ENCODE results near the gene SLC38A3. TPM values are rescaled to one million over a fixed set of nuclear protein-coding genes. Genes with fewer than 3 reads are reported as not detected.

SLC38A3 gene
- total RNA-seq, 5 donors from 2014 or later (not counting 1 experiment from before 2014, with no cell fraction given), result 0.29 to 0.98 (median 0.44) TPM; not detected in 1

GRCh38 chr3:50173685-50174516 lies 31.2 kb upstream of the SLC38A3 start:
- no peak overlapping the region for H3K27ac ChIP-seq (ENCODE audit: low read length)
- Mint-ChIP-seq H3K27ac (peak overlapping the region in 1 of 2 donors; percentile 61), H3K4me3 (no peak overlapping the region), H3K36me3 (no peaks in the 10 kb centered on the region), H3K4me1 (peaks cover 0 to 5% (median 3%) of the 10 kb centered on the region in 3 donors), H3K27me3 (no peaks in the 10 kb centered on the region), H3K9me3 (no peaks in the 10 kb centered on the region)
- no peaks in the 10 kb centered on the region for H3K36me3 ChIP-seq (ENCODE audit: control insufficient read depth in 2 of 2, extremely low read depth in 1 of 2, insufficient read depth in 1 of 2, low read length in 1 of 2)
- peaks cover 0 to 39% of the 10 kb centered on the region in 2 experiments for H3K27me3 ChIP-seq (replicated peaks in 1 of 2; ENCODE audit: control insufficient read depth in 2 of 2, extremely low read depth in 1 of 2, insufficient read depth in 2 of 2, low read length in 1 of 2)
- ATAC-seq (replicated peaks in 1 of 4), result no peak
- POLR2A ChIA-PET, result no interaction called here
- CTCF ChIA-PET, result no interaction called here
- H3K4me3 ChIP-seq (ENCODE audit: control insufficient read depth in 1 of 2, extremely low read depth in 1 of 2, low read length in 1 of 2), result no peak overlapping the region
- 75% methylated on average over 24 of the region's 29 CpGs for WGBS (ENCODE audit: insufficient coverage)
- DNase-seq, result no peak
- no peaks in the 10 kb centered on the region for H3K9me3 ChIP-seq
- peaks cover 0 to 2% of the 10 kb centered on the region in 2 experiments for H3K4me1 ChIP-seq (ENCODE audit: control insufficient read depth in 1 of 2, extremely low read depth in 1 of 2, insufficient read depth in 2 of 2, low read length in 2 of 2)

GRCh38 chr3:50174517-50174895 lies 30.6 kb upstream of the SLC38A3 start:
- peaks cover 0 to 5% (median 3%) of the 10 kb centered on the region in 3 donors for H3K4me1 Mint-ChIP-seq
- Histone ChIP-seq H3K9me3 (no peaks in the 10 kb centered on the region), H3K36me3 (ENCODE audit: control insufficient read depth in 2 of 2, extremely low read depth in 1 of 2, insufficient read depth in 1 of 2, low read length in 1 of 2) (no peaks in the 10 kb centered on the region), H3K4me3 (ENCODE audit: control insufficient read depth in 1 of 2, extremely low read depth in 1 of 2, low read length in 1 of 2) (no peak overlapping the region), H3K27ac (ENCODE audit: low read length) (no peak overlapping the region), H3K4me1 (ENCODE audit: control insufficient read depth in 1 of 2, extremely low read depth in 1 of 2, insufficient read depth in 2 of 2, low read length in 2 of 2) (peaks cover 0 to 2% of the 10 kb centered on the region in 2 experiments), H3K27me3 (replicated peaks in 1 of 2; ENCODE audit: control insufficient read depth in 2 of 2, extremely low read depth in 1 of 2, insufficient read depth in 2 of 2, low read length in 1 of 2) (peaks cover 0 to 33% of the 10 kb centered on the region in 2 experiments)
- CTCF ChIA-PET, result no interaction called here
- H3K9me3 Mint-ChIP-seq, result no peaks in the 10 kb centered on the region
- no peaks in the 10 kb centered on the region for H3K36me3 Mint-ChIP-seq
- ATAC-seq (replicated peaks in 1 of 4), result no peak
- no peak for DNase-seq
- H3K4me3 Mint-ChIP-seq, result no peak overlapping the region
- H3K27me3 Mint-ChIP-seq, result no peaks in the 10 kb centered on the region
- POLR2A ChIA-PET, result no interaction called here
- H3K27ac Mint-ChIP-seq, result no peak overlapping the region
- 81% methylated on average over 6 of the region's 7 CpGs for WGBS (ENCODE audit: insufficient coverage)

GRCh38 chr3:50174947-50175524 lies 30.0 kb upstream of the SLC38A3 start:
- no peak for ATAC-seq (replicated peaks in 1 of 4)
- Histone ChIP-seq H3K27ac (ENCODE audit: low read length) (no peak overlapping the region), H3K4me3 (ENCODE audit: control insufficient read depth in 1 of 2, extremely low read depth in 1 of 2, low read length in 1 of 2) (no peak overlapping the region), H3K27me3 (replicated peaks in 1 of 2; ENCODE audit: control insufficient read depth in 2 of 2, extremely low read depth in 1 of 2, insufficient read depth in 2 of 2, low read length in 1 of 2) (peaks cover 0 to 31% of the 10 kb centered on the region in 2 experiments), H3K36me3 (ENCODE audit: control insufficient read depth in 2 of 2, extremely low read depth in 1 of 2, insufficient read depth in 1 of 2, low read length in 1 of 2) (no peaks in the 10 kb centered on the region), H3K4me1 (ENCODE audit: control insufficient read depth in 1 of 2, extremely low read depth in 1 of 2, insufficient read depth in 2 of 2, low read length in 2 of 2) (peaks cover 0 to 2% of the 10 kb centered on the region in 2 experiments), H3K9me3 (no peaks in the 10 kb centered on the region)
- Mint-ChIP-seq H3K27ac (no peak overlapping the region), H3K4me1 (peaks cover 0 to 5% (median 3%) of the 10 kb centered on the region in 3 donors), H3K36me3 (no peaks in the 10 kb centered on the region), H3K4me3 (no peak overlapping the region), H3K9me3 (no peaks in the 10 kb centered on the region), H3K27me3 (no peaks in the 10 kb centered on the region)
- WGBS (ENCODE audit: insufficient coverage), result 89% methylated on average over 14 of the region's 17 CpGs
- ChIA-PET CTCF (no interaction called here), POLR2A (no interaction called here)
- no peak for DNase-seq

GRCh38 chr3:50177346-50177745 lies 27.7 kb upstream of the SLC38A3 start:
- no peaks in the 10 kb centered on the region for H3K27me3 Mint-ChIP-seq

GRCh38 chr3:50179710-50180109 lies 25.4 kb upstream of the SLC38A3 start:
- no peaks in the 10 kb centered on the region for H3K4me1 Mint-ChIP-seq
- WGBS (ENCODE audit: insufficient coverage), result 60% methylated on average over 1 of the region's 2 CpGs
- no peaks in the 10 kb centered on the region for H3K27me3 Mint-ChIP-seq
- H3K36me3 ChIP-seq (ENCODE audit: control insufficient read depth in 2 of 2, extremely low read depth in 1 of 2, insufficient read depth in 1 of 2, low read length in 1 of 2), result no peaks in the 10 kb centered on the region
- H3K4me3 Mint-ChIP-seq, result no peak overlapping the region
- no peaks in the 10 kb centered on the region for H3K9me3 ChIP-seq
- ChIA-PET CTCF (interaction anchor here in 1 of 2 donors (0.6 kb wide), 1 partner anchor 74 kb away, joined by 4 read pairs; no protein-coding TSS in a partner anchor), POLR2A (no interaction called here)
- H3K27ac Mint-ChIP-seq, result no peak overlapping the region
- no peak overlapping the region for H3K4me3 ChIP-seq (ENCODE audit: control insufficient read depth in 1 of 2, extremely low read depth in 1 of 2, low read length in 1 of 2)
- H3K4me1 ChIP-seq (ENCODE audit: control insufficient read depth in 1 of 2, extremely low read depth in 1 of 2, insufficient read depth in 2 of 2, low read length in 2 of 2), result no peaks in the 10 kb centered on the region
- H3K9me3 Mint-ChIP-seq, result no peaks in the 10 kb centered on the region
- peaks cover 0 to 29% of the 10 kb centered on the region in 2 experiments for H3K27me3 ChIP-seq (replicated peaks in 1 of 2; ENCODE audit: control insufficient read depth in 2 of 2, extremely low read depth in 1 of 2, insufficient read depth in 2 of 2, low read length in 1 of 2)
- H3K36me3 Mint-ChIP-seq, result no peaks in the 10 kb centered on the region
- no peak for DNase-seq
- no peak overlapping the region for H3K27ac ChIP-seq (ENCODE audit: low read length)
- no peak for ATAC-seq (replicated peaks in 1 of 4)

More at GRCh38 chr3:50177346-50177745, 27.7 kb upstream of the SLC38A3 start:
- Mint-ChIP-seq H3K4me1 (peaks cover 0 to 5% (median 3%) of the 10 kb centered on the region in 3 donors), H3K9me3 (no peaks in the 10 kb centered on the region), H3K36me3 (no peaks in the 10 kb centered on the region), H3K27ac (no peak overlapping the region), H3K4me3 (no peak overlapping the region)
- ATAC-seq (replicated peaks in 1 of 4), result no peak
- H3K4me3 ChIP-seq (ENCODE audit: control insufficient read depth in 1 of 2, extremely low read depth in 1 of 2, low read length in 1 of 2), result no peak overlapping the region
- 94% methylated on average over 2 of the region's 2 CpGs for WGBS (ENCODE audit: insufficient coverage)
- peaks cover 0 to 2% of the 10 kb centered on the region in 2 experiments for H3K4me1 ChIP-seq (ENCODE audit: control insufficient read depth in 1 of 2, extremely low read depth in 1 of 2, insufficient read depth in 2 of 2, low read length in 2 of 2)
- DNase-seq, result no peak
- ChIA-PET CTCF (no interaction called here), POLR2A (no interaction called here)
- no peak overlapping the region for H3K27ac ChIP-seq (ENCODE audit: low read length)
- H3K27me3 ChIP-seq (replicated peaks in 1 of 2; ENCODE audit: control insufficient read depth in 2 of 2, extremely low read depth in 1 of 2, insufficient read depth in 2 of 2, low read length in 1 of 2), result peaks cover 0 to 16% of the 10 kb centered on the region in 2 experiments
- H3K36me3 ChIP-seq (ENCODE audit: control insufficient read depth in 2 of 2, extremely low read depth in 1 of 2, insufficient read depth in 1 of 2, low read length in 1 of 2), result no peaks in the 10 kb centered on the region
- H3K9me3 ChIP-seq, result no peaks in the 10 kb centered on the region

- Histone ChIP-seq H3K9me3 (no peaks in the 10 kb centered on the region), H3K27ac (ENCODE audit: low read length) (no peak overlapping the region), H3K27me3 (replicated peaks in 1 of 2; ENCODE audit: control insufficient read depth in 2 of 2, extremely low read depth in 1 of 2, insufficient read depth in 2 of 2, low read length in 1 of 2) (peaks cover 0 to 39% of the 10 kb centered on the region in 2 experiments), H3K4me3 (ENCODE audit: control insufficient read depth in 1 of 2, extremely low read depth in 1 of 2, low read length in 1 of 2) (no peak overlapping the region), H3K4me1 (ENCODE audit: control insufficient read depth in 1 of 2, extremely low read depth in 1 of 2, insufficient read depth in 2 of 2, low read length in 2 of 2) (no peaks in the 10 kb centered on the region), H3K36me3 (ENCODE audit: control insufficient read depth in 2 of 2, extremely low read depth in 1 of 2, insufficient read depth in 1 of 2, low read length in 1 of 2) (no peaks in the 10 kb centered on the region)
- Mint-ChIP-seq H3K4me1 (no peaks in the 10 kb centered on the region), H3K9me3 (no peaks in the 10 kb centered on the region), H3K36me3 (no peaks in the 10 kb centered on the region), H3K27ac (no peak overlapping the region), H3K27me3 (no peaks in the 10 kb centered on the region), H3K4me3 (no peak overlapping the region)
- POLR2A ChIA-PET, result no interaction called here
- no peak for ATAC-seq (replicated peaks in 1 of 4)
- CTCF ChIA-PET, result interaction anchor here in 1 of 2 donors (0.7 kb wide), 1 partner anchor 799 kb away, joined by 3 read pairs; no protein-coding TSS in a partner anchor
- no peak for DNase-seq
- WGBS (ENCODE audit: insufficient coverage), result 86% methylated on average over 5 of the region's 5 CpGs
Measured at GRCh38 chr3:50181985-50182384, 23.1 kb upstream of the SLC38A3 start.
